H1 (cell line): Measurements from ENCODE around the gene HOXD1. TPM values are rescaled to one million over a fixed set of nuclear protein-coding genes. Genes with fewer than 3 reads are reported as not detected.
A peak's percentile ranks its signal among the peaks of the same experiment; 100 is the strongest.

Experiments
- CBX8 ChIP-seq: fragments of 300-800, 300-1000 bp; sonication (generic); IDR thresholded peaks from 2 replicates; pipeline ENCODE4 v1.7.1; 2016; ENCODE audit warnings: low read depth, low read length, borderline replicate concordance
- CHD7 ChIP-seq: fragments of 300-600 bp; sonication (generic); IDR thresholded peaks from 2 replicates; pipeline ENCODE4 v1.7.1; 2012; ENCODE audit warnings: low read length, moderate library complexity, mild to moderate bottlenecking, inconsistent platforms; ENCODE audit not compliant: insufficient replicate concordance
- EGR1 ChIP-seq: IDR thresholded peaks from 2 replicates; pipeline ENCODE4 v1.6.1; 2011; ENCODE audit warnings: low read depth, low read length, borderline replicate concordance
- GTF2F1 ChIP-seq: IDR thresholded peaks from 2 replicates; pipeline ENCODE4 v1.6.1; 2012; ENCODE audit warnings: low read depth, low read length, improper control_type of control experiment, borderline replicate concordance
- HDAC2 ChIP-seq, 2 experiments: fragments of 300-600 bp in 1 of 2; sonication (generic) in 1 of 2; IDR thresholded peaks; 2 replicates each; pipeline ENCODE4 v1.6.1; 2011 to 2012; ENCODE audit warnings: low read depth in 2 of 2, low read length in 2 of 2, mild to moderate bottlenecking in 2 of 2, moderate library complexity in 2 of 2, borderline replicate concordance in 1 of 2, inconsistent platforms in 1 of 2
- KDM4A ChIP-seq: IDR thresholded peaks from one replicate; pipeline ENCODE4 v1.7.1; 2012; ENCODE audit warnings: low read depth, mild to moderate bottlenecking, moderate library complexity, low read length, inconsistent platforms; ENCODE audit not compliant: severe bottlenecking
- RBBP5 ChIP-seq: IDR thresholded peaks from 2 replicates; pipeline ENCODE4 v1.7.1; 2012; ENCODE audit warnings: low read depth, mild to moderate bottlenecking, inconsistent platforms, low read length, moderate library complexity, borderline replicate concordance
- SIRT6 ChIP-seq: IDR thresholded peaks from one replicate; pipeline ENCODE4 v1.7.1; 2012; ENCODE audit warnings: low read length, inconsistent platforms
- SP2 ChIP-seq: IDR thresholded peaks from 2 replicates; pipeline ENCODE4 v1.6.1; 2012; ENCODE audit warnings: mild to moderate bottlenecking, low read length, inconsistent platforms
- TAF1 ChIP-seq: IDR thresholded peaks from 2 replicates; pipeline ENCODE4 v1.6.1; 2011; ENCODE audit warnings: mild to moderate bottlenecking, low read depth, low read length
- TCF12 ChIP-seq: IDR thresholded peaks from 2 replicates; pipeline ENCODE4 v1.6.1; 2011; ENCODE audit warnings: low read depth, mild to moderate bottlenecking, low read length
- polyA plus RNA-seq, 7 experiments: library from polyadenylated mRNA; depleted of rRNA in 3 of 7; stranded (reverse) in 5 of 7; unstranded in 2 of 7; fragments of >200 nt in 5 of 7; fragments of 200-250 nt in 2 of 7; gene quantifications; 1 replicate in 5 of 7; 2 replicates in 1 of 7; 4 replicates in 1 of 7; pipeline versions ENCODE4 v1.2.1 to v1.2.3, GENCODE V29; 2011 to 2013; ENCODE audit warnings: missing spikeins in 2 of 7, mixed read lengths in 2 of 7
- total RNA-seq: library from RNA; stranded (reverse); fragmentation: NEBNext Ultra II Directional; extraction: Animal tissue kit (Norgen Biotek cat#: 25700); gene quantifications from 2 replicates; pipeline ENCODE4 v1.2.1, GENCODE V29; 2021

Gene HOXD1
- total and polyA plus RNA-seq, 2 of the 8 experiments (the other 6 are each of a cell fraction or from before 2014, with no cell fraction given), result 0.03 TPM; not detected in 1

- TF ChIP-seq KDM4A (peak; percentile 90), CBX8 (no peak), GTF2F1 (no peak), TAF1 (no peak), RBBP5 (no peak; the same call in 1 of the 2 replicates), SP2 (no peak), TCF12 (no peak), CHD7 (no peak), EGR1 (peak; percentile 92), SIRT6 (no peak), HDAC2 (IDR thresholded peaks at IDR 0.05; ENCODE audit: borderline replicate concordance in 1 of 2, low read depth in 2 of 2, low read length in 2 of 2) (no peak)
These were observed 17.0 kb upstream of the HOXD1 start (continued) for GRCh38 chr2:176171351-176172006.
